ENCODE data around the gene POC1B.

GRCh38 chr12:89393551-89394121 is 132.2 kb downstream of the POC1B start:
- TF ChIP-seq POLR2AphosphoS5 (IDR thresholded peaks at IDR 0.05) = no peak
- TF ChIP-seq CTCF (IDR thresholded peaks at IDR 0.05) = no peak
- TF ChIP-seq EP300 (IDR thresholded peaks at IDR 0.05) = no peak
- no peak for TF ChIP-seq POLR2A (IDR thresholded peaks at IDR 0.05; ENCODE audit: low read depth)

All from esophagus muscularis mucosa (tissue), 4 donors.